GM19438 (cell line): Measurements from ENCODE around the gene CASTOR2.
"Not testable (repeated sequence)": the region's sequence is repeated elsewhere in the genome, so short reads cannot be mapped to it uniquely, and the experiment has no call there.

Source experiments
- ATAC-seq: cut with Tn5 transposase; IDR thresholded peaks from one replicate; pipeline ENCODE4 v1.9.1; 2021; ENCODE audit warnings: low read depth; ENCODE audit not compliant: unreplicated experiment

Gene CASTOR2

GRCh38 chr7:74964511-74965119, at the start of gene CASTOR2:
TSS of gene CASTOR2 (plus strand) at chr7:74964705. CDS start at chr7:74964986, 281 bp downstream.
- ATAC-seq = peak; percentile 93

GRCh38 chr7:74922321-74922890, 42.1 kb upstream of the CASTOR2 start:
- not testable (repeated sequence) for ATAC-seq

GRCh38 chr7:74923644-74924043, 40.9 kb upstream of the CASTOR2 start:
- ATAC-seq = not testable (repeated sequence)

- ATAC-seq = not testable (repeated sequence)
Observed at GRCh38 chr7:74926968-74927367, 37.5 kb upstream of the CASTOR2 start.

- not testable (repeated sequence) for ATAC-seq
Observed at GRCh38 chr7:74931563-74932328, 32.8 kb upstream of the CASTOR2 start.

GRCh38 chr7:74939429-74939828, 25.1 kb upstream of the CASTOR2 start:
- ATAC-seq = not testable (repeated sequence)

- not testable (repeated sequence) for ATAC-seq
Observed at GRCh38 chr7:74941302-74942069, 23.0 kb upstream of the CASTOR2 start.

- ATAC-seq = not testable (repeated sequence)
Observed at GRCh38 chr7:74943923-74944322, 20.6 kb upstream of the CASTOR2 start.

- ATAC-seq = not testable (repeated sequence)
Observed at GRCh38 chr7:74947741-74948140, 16.8 kb upstream of the CASTOR2 start.

GRCh38 chr7:74953774-74954173, 10.7 kb upstream of the CASTOR2 start:
- ATAC-seq = not testable (repeated sequence)

GRCh38 chr7:74958328-74958727, 6.2 kb upstream of the CASTOR2 start:
- ATAC-seq = not testable (repeated sequence)

- peak; percentile 44 for ATAC-seq
Observed at GRCh38 chr7:74963704-74964510, 598 bp upstream of the CASTOR2 start.

- not testable (repeated sequence) for ATAC-seq
Observed at GRCh38 chr7:74966208-74966854, 1.8 kb downstream of the CASTOR2 start.

GRCh38 chr7:74966909-74967308, 2.4 kb downstream of the CASTOR2 start:
- not testable (repeated sequence) for ATAC-seq

GRCh38 chr7:74971431-74971830, 6.9 kb downstream of the CASTOR2 start:
- not testable (repeated sequence) for ATAC-seq

- not testable (repeated sequence) for ATAC-seq
Observed at GRCh38 chr7:74972377-74972776, 7.9 kb downstream of the CASTOR2 start.

- ATAC-seq = not testable (repeated sequence)
Observed at GRCh38 chr7:74975959-74976358, 11.5 kb downstream of the CASTOR2 start.

- ATAC-seq = not testable (repeated sequence)
Observed at GRCh38 chr7:74977523-74977922, 13.0 kb downstream of the CASTOR2 start.

- ATAC-seq = not testable (repeated sequence)
Observed at GRCh38 chr7:74988436-74988835, 23.9 kb downstream of the CASTOR2 start.
